DND-41 (cell line): ENCODE results near the gene SCYL3.

ENCODE experiments used
- EZH2 ChIP-seq: IDR thresholded peaks from 3 replicates; pipeline ENCODE4 v1.6.1; 2012; ENCODE audit warnings: borderline replicate concordance, low read depth, mild to moderate bottlenecking, moderate library complexity, low read length, inconsistent platforms; ENCODE audit not compliant: severe bottlenecking
- TF ChIP-seq, protein P1 (sequence below): IDR thresholded peaks from 2 replicates; pipeline ENCODE4 v1.5.1; 2012; ENCODE audit warnings: borderline replicate concordance, low read length, moderate library complexity, mild to moderate bottlenecking; ENCODE audit not compliant: poor library complexity, severe bottlenecking; ENCODE audit errors: extremely low read depth

DNA sequence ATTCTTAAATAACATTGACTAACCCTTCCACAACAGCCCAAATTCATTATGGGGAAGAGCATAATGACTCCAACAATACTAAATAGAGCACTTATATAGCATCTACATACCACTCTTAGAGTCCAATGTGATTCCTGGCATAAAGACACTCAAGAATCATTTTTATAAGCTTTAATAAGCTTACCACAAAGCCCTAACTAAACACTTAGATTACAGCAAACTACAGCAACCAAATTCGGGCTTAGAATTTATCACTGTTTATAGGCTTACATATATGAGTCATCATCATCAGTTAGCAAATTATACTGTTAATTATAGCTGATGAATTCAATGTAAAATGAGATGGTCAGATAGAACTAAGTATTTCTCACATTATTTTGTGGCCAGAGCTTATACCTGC is 7.3 kb downstream of the SCYL3 start:
- TF ChIP-seq, protein P1, sequence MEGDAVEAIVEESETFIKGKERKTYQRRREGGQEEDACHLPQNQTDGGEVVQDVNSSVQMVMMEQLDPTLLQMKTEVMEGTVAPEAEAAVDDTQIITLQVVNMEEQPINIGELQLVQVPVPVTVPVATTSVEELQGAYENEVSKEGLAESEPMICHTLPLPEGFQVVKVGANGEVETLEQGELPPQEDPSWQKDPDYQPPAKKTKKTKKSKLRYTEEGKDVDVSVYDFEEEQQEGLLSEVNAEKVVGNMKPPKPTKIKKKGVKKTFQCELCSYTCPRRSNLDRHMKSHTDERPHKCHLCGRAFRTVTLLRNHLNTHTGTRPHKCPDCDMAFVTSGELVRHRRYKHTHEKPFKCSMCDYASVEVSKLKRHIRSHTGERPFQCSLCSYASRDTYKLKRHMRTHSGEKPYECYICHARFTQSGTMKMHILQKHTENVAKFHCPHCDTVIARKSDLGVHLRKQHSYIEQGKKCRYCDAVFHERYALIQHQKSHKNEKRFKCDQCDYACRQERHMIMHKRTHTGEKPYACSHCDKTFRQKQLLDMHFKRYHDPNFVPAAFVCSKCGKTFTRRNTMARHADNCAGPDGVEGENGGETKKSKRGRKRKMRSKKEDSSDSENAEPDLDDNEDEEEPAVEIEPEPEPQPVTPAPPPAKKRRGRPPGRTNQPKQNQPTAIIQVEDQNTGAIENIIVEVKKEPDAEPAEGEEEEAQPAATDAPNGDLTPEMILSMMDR = no peak
- no peak for TF ChIP-seq EZH2
